HG02623 (cell line): Measurements from ENCODE around the gene VGLL2.

Source experiments
- ATAC-seq: cut with Tn5 transposase; IDR thresholded peaks from one replicate; pipeline ENCODE4 v1.9.1; 2021; ENCODE audit warnings: moderate library complexity; ENCODE audit not compliant: unreplicated experiment

VGLL2 gene

DNA sequence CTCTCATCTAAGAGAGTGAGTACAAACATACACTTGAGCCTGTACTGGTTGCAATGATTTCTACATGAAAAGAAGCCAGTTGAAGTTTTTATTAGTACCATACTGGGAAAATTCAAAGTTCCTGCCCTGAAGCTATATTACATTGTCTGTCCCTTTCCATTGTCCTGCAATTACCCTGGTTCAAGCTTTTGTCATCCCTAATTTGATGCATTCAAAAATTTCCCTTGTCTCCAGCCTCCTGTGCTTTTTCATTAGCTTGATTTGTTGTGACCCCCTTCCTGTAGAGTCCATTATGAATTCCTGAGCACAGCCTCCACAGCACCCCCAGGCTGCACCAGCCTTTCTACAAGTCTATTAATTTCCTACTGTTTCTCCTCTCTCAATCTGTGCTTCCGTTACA, 46.4 kb downstream of the VGLL2 start:
- no peak for ATAC-seq

GRCh38 chr6:117317261-117317660, 51.9 kb downstream of the VGLL2 start:
- ATAC-seq: no peak
